Activated CD8-positive, alpha-beta memory T cell treated with anti-CD3 and anti-CD28 coated beads, Interleukin-2, amount 50 U/mL, for 24 hours (primary cell): Measurements from ENCODE around the gene CCSER1.
"Not testable (repeated sequence)": the region's sequence is repeated elsewhere in the genome, so short reads cannot be mapped to it uniquely, and the experiment has no call there.

Experiments
- DNase-seq: peaks from one replicate; pipeline ENCODE4 v3.0.0-alpha.2; 2020; ENCODE audit errors: extremely low read depth

Gene CCSER1

DNA sequence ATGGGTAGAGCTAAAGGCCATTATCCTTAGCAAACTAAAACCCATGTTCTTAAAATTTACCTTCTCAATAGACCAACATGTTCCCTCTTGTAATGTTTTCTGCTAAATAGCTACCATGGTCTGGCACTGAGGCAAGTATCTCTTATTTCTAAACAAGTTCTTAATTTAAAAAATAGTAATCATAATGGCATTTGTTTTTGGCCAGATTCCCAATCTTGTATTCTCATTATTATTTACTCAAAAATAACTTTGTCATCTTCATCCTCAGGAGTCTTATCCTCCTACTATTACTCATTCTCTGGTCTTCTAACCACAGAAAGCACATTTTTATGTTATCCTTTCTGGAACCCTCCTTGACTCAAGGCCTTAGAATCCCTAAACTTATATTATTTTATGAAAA, 931.2 kb downstream of the CCSER1 start:
- DNase-seq, result no peak

DNA sequence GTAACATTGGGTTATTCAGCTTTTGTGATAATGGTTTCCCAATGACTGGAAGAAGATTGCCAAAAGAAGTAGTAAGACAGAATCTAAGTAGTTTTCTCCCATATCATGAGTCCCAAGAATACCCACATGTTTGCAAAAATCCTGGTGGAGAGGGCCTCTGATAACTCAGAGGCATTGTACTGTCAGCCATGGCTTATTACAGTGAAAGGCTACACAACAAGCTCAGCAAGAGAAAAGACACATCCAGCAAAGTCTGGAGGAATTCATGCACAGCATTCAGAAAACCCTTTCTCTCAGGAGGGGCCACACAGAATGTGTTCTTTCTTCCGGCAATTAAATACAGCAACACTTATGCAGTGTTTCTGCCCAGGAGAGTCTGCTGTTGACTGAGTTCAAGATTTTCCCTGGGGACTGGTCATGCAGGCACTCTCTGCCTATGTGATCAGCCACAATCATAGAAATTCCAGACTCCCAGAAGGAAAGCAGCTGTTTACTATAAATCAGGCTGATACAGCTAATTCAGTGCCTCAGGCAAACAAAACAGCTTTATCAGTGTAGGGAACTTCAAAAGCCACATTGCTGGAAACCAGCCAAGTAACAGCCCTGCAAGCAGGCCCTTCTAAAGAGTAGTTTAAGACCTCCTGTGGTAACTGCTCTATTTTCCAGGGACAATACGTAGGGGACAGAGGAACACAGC, 937.1 kb downstream of the CCSER1 start:
- DNase-seq, result no peak

DNA sequence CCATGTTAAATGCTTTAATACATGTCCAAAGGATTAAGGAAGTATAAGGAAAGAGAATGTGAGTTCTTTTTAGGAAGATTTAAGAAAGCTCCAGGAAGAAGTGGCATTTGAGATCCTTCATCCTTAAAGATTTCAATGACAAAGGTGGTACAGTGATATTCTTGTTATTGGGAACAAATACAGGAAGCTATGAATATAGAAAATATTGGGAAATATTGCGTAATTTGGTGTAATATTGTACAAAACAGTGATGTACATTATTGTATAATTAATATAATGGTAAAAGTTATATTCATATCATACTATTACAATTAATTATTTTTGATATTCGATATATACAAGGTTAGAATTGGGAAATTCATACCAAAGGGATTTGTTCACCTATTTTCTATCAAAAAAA, 937.9 kb downstream of the CCSER1 start:
- no peak for DNase-seq

DNA sequence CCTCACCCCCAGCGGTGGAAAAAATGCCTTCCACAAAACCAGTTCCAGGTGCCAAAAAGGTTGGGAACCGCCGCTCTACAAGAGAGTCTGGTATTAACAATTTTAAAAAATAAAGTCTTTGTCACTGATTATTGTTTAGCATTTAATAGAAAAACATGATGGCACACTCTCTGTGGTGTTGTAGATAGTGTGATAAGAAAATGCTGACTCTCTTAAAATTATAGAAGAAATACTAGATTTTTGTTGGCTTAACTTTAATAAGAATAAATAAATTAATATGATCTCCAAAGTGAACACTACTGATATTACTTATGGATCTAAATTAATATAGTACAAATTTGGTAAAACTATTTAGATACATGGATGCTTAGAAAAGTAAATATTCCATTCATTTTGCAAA, 943.5 kb downstream of the CCSER1 start:
- DNase-seq, result no peak

DNA sequence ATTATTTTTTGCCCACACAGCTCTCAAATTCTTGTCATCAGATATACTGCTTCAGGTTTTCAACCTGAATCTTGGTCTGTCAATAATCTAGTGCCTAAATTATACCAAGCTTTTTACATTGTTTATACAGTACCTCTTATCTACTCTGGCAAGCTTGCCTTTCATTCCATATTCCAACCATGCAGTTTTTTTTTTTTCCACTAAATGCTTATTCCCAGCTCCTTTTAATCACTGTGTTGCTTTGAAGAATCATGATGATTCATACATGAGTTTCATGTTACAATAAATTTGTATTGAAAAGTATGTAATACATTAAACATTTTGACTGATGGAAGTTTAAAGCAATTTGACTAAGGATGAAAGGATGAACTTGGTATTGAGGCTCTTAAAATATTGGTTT, 949.0 kb downstream of the CCSER1 start:
- DNase-seq, result no peak

DNA sequence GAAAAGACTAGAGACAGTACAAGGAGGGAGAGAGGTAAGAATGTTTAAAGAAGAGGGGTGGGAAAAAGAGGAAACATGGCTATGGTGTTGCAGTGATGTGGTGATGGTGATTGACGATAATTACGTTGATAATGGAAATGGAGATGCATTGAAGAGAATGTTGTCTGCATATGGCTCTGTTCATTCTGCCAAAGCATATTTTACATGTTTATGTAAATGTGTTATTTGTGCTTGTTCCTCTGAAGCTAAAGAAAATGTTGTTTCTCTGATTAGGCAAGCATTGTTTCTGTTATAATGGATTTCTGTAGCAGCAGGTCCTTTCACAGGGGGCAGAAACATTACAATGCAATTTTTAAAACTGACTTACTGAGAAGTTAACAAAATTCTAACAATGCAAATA, 958.8 kb downstream of the CCSER1 start:
- no peak for DNase-seq

DNA sequence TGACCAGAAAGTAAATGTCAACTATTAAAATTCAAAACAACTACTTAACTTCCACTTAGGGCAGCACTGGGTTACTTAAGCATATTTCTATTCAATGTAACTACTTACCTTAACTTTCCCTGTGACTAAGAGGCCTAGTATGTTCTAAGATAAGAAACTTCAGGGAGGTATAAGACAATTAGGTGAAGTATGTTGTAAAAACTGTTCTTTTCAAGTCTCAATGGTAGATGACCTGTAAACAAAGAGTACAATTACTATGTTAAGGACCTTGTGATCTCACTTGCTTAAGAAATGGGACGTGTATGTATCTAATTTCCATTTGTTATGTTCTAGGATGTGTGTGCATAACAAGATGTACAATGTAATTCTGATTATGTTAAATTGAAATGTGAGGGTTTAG, 960.5 kb downstream of the CCSER1 start:
- no peak for DNase-seq

DNA sequence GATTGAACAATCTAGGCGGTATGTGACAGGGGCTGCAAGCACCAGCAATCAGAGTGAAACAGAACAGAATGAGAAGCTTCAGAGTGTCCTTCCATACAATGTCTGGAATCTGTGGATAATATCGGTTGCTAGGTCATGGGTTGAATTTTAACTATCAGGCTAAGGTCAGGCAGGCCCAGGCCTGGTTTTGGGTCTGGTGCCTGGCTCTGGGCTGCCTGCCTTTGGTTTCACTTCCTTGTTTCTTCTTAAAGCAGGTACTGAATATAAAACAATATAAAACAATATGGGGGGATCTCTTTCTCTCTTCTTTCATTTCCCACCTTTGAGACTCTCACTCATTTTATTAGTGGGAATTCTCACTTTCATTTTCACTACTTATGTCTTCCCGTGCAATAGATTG, 962.0 kb downstream of the CCSER1 start:
- no peak for DNase-seq

DNA sequence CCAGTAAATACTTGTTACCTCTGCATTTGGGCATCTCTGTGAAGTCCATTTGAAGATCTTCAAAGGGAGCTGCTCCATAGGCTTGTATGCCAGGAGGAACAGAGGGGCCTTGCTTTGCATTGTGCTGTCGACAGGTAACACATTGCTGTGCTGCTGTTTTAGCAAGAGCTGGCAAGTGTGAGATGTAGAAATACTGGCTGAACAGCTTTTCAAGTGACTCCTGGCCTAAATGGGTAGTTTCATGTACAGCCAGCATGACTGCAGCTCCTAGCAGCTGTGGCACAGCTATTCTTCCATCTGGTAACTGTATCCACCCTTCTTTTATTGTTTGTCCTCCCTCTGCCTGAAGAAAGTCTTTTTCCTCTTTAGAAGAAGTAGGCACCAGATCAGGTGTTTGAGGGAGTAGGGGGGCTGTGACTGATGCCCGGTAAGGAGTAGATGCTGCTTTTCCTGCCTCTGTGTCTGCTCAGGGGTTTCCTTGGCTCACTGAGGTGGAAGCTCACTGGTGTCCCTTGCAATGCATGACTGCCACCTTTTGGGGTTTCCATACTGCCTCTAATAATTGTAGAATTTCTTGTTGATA, 965.3 kb downstream of the CCSER1 start:
- DNase-seq, result no peak

DNA sequence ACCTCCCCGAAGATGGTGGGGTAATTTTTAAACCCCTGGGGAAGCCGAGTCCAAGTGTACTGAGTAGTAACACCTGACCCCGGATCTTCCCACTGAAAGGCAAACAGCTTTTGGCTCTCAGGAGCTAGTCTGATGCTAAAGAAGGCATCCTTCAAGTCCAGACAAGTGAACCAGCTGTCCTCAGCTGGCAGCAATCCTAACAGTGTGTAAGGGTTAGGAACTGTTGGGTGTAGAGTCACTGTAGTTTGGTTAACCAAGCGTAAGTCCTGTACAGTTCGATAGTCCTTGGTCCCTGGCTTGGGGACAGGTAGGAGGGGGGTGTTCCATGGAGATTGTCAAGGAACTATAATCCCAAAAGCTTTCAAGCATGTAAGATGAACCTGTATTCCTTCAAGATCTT, 967.0 kb downstream of the CCSER1 start:
- DNase-seq, result not testable (repeated sequence)

DNA sequence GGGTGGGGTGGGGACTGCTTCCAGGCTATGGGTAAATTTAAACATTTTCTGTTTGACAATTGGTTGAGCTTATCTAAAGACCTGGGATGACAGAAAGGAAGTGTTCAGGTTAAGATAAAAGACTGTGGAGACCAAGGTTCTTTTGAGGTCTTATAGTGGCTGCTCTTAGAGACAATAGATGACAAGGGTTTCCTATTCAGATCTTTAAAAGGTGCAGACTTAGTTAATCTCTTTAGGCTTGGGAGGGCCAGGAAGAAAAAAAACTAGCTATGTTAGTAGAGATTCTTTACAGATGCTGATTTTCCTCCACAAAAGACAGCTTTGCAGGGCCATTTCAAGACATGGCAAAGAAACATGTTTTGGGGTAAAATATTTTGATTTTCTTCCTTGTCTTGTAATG, 972.5 kb downstream of the CCSER1 start:
- no peak for DNase-seq

DNA sequence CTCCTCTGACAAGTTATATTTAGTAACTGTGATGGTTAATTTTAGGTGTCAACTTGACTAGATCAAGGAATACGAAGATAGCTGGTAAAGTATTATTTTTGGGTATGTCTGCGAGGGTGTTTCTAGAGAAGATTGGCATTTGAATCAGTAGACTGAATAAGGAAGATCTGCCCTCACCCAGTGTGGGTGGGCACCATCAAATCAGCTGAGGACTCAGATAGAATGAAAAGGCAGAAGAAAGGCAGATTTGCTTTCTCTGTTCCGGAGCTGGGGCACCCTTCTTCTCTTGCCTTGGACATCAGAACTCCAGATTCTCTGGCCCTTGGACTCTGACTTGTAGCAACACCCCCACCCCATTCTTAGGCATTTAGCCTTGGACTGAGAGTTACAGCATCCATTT, 981.6 kb downstream of the CCSER1 start:
- no peak for DNase-seq

DNA sequence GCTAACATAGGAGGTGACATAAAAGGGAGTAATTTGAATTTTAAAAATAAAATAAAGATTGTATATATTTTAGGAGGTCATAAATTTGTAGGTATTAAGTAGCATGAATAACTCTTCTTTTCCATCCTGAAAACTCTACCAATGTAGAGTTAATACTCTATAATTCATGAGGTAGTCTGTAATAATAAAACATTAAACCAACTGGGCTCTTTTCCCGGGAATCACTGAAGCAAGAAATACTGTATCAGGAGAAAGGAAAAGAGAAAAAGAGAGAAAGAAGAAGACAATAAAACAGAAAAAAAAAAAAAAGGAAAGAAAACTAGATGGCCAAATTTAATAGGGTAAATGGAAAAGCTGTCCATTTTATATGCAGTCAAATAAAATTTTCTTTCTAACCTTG, 984.4 kb downstream of the CCSER1 start:
- no peak for DNase-seq

DNA sequence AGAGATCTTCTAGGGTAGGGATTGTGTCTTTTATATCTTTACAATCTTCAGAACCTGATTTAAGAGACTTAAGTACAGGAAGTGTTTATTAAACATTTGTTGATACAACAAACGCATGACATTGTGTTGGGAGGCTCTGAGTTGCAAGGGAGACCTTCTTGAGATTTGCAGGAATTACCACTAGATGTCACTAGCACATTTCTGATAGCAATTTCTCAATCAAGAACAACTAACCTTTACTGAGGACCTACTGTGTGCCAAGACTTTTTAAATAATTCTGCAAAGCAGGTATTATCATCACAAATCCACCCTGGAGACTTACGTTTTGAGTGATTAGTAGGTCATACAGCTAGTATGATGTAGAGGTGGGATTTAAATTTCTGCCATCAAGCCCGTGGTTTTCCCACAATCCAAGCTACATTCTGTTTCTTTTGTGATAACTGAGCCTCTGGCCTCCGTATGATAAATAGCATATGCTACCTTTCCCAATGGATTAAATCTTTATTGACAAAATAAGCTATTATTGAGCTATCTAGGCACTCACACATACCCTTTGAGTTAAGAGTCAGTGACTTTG, 986.0 kb downstream of the CCSER1 start:
- DNase-seq, result no peak

DNA sequence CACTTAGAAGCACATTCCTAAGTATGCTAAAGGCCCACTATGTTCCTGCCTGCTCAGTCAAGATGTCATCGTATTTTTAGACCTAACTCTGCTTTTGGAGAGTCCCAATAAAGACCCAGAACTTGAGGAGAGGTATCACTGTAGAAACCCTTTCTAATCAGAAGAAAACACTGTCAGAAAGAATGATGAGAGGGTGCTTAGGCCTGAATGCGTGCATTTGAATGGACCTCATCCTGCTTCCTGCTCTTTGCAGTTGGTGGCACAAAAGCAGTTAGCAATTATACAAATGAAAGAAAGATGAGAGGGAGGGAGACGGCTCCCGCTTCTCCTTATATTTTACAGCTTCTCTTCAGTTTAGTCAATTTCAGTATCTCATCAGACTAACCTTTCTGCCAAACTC, 987.2 kb downstream of the CCSER1 start:
- DNase-seq, result no peak

DNA sequence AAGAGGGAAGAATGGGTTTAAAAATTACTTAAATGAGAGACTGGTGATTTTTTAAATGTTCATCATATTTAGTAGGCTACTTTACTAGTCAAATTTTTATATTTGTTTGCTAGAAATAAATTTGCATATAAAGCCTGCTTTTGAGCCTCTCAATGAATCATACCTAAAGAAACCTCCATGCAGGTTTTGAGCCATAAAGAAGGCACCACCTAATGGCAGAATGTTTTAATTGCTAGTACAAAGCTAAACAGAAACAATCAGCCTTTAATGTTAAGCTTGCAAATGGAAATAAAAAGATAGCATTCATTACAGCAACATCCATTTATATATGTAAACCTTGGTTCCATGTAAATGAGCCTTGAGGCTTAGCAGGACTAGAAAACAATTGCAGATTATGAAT, 989.7 kb downstream of the CCSER1 start:
- DNase-seq, result no peak

DNA sequence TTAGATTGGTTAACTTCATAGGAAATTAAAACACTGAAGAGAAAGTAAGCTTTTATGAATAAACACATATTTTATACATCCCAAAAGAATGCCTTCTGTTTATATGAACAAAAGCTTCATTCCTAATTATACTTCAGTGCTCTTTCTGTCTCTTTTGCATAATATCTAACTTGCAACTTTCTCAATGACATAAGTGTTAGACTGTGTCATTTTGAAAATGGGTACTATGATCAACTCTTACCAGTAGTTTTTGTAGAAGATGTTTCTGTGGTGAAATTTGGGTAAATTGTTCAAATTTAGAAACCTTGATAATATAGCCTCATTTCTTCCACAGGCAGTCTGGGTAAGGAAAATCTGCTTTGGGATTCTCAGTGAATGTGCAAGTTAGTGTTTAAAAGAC, 991.4 kb downstream of the CCSER1 start:
- no peak for DNase-seq

DNA sequence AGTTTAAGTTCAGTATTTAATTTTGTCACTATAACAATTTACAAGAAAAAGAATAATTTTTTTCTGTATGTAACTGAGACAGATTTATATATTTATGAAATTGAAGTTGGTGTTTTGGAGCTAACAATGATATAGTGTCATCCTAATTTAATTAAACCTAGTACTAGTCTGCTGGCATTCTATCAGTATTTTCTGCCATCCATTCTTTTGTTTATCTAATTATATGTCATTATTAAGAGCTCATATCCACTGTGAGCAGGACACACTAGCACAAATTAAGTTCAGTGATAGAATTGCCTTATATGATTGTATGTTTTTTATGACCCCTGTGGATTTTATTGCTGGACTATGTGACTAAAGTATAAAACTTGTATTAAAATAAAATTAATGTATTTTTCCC, 996.5 kb downstream of the CCSER1 start:
- no peak for DNase-seq

DNA sequence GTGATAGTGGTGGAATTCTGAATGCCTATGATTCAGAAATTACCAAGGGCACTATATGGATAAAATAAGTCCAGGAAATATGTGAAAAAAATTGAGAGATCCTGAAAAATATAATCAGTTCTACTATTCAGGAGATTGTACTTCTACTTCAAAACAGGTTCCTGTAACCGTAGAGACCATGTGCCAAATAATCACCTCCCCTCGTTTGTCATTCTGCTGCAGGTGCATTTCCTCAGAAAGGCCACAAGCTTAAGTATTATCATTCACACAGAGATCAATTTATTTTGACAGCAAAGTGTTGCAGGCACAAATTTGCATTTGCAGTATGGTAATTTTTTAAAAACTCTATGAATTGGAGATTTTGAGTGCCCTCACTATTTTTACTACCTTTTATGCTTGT, 1000.0 kb downstream of the CCSER1 start:
- DNase-seq, result no peak

DNA sequence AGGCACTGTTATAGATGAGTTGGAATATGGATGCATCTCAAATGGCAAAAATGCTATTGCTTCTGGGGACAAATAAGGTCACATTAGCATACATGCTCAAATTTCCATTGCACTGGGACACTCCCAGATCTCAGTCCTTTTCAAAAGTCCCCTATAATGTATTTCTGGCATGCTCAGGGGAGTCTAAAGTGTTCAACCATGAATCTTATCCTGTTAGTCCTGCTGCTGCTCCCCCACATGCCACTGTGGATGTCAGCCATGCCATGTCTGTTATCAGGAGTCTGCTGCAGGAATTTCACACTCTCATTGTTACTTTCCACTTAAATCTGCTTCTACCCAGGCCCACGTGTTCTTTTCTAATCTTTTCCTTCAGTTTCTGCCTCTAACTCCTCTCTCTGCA, 1000.6 kb downstream of the CCSER1 start:
- no peak for DNase-seq

DNA sequence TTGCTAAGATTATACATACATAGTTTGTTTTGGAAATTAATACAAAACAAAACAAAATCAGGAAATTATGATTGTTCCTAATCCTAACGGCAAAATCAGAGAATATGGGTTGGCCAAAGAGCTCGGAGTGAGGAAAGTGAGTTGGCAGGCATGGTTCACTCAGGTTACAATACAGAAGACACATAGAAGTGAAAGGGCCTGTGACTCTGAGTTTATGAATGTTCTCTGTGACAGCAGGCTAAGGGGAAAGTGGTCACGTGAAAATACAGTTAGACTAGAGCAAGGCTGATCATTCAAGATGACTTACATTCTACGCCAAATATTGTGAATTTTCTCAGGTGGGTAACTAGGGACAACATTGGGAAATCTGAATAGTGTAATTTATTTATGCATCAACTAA, 1001.3 kb downstream of the CCSER1 start:
- no peak for DNase-seq

DNA sequence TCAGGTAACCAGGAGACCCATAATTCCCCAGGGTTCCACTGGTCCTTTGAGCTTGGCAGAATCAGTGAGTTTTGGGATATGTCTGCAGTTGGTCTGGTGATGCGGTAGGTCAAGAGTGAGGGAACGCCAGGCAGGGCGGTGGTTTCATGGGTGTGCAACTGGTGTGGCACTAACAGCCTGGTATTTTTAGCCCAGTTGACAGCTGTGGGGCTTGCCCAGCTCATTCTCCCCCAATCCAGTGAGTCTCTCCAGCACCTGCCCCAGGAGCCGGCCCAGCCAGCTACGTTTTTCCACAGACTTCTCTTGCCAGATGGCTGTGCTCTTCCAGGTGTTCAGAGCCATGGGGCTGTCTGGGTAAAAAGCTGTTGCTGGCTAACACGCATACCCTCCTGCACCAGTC, 1019.9 kb downstream of the CCSER1 start:
- no peak for DNase-seq

DNA sequence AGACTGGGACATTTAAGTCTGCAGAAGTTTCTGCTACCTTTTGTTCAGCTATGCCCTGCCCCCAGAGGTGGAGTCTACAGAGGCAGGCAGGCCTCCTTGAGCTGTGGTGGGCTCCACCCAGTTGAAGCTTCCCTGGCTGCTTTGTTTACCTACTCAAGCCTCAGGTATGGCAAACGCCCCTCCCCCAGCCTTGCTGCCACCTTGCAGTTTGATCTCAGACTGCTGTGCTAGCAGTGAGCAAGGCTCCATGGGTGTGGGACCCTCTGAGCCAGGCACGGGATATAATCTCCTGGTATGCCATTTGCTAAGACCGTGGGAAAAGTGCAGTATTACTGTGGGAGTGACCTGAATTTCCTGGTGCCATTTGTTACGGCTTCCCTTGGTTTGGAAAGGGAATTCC, 1026.8 kb downstream of the CCSER1 start:
- not testable (repeated sequence) for DNase-seq
